Measurements from ENCODE around the gene PTGIS. TPM values are rescaled to one million over a fixed set of nuclear protein-coding genes. Genes with fewer than 3 reads are reported as not detected.
A peak's percentile ranks its signal among the peaks of the same experiment; 100 is the strongest.

PTGIS gene
- polyA plus RNA-seq, 1 donor, result 33.0 TPM

GRCh38 chr20:49496553-49497397, 71.2 kb downstream of the PTGIS start:
- no peak for DNase-seq

GRCh38 chr20:49496043-49496442, 71.9 kb downstream of the PTGIS start:
- no peak for DNase-seq

GRCh38 chr20:49490689-49491088, 77.2 kb downstream of the PTGIS start:
- no peak for DNase-seq

- DNase-seq, result no peak
These were observed 78.2 kb downstream of the PTGIS start for GRCh38 chr20:49489688-49490087.

- DNase-seq, result no peak
These were observed 81.9 kb downstream of the PTGIS start for GRCh38 chr20:49486064-49486463.

- DNase-seq, result no peak
These were observed 82.4 kb downstream of the PTGIS start for GRCh38 chr20:49485563-49485962.

GRCh38 chr20:49484180-49485140, 83.5 kb downstream of the PTGIS start:
- peak; percentile 72 for DNase-seq

- no peak for DNase-seq
These were observed 84.2 kb downstream of the PTGIS start for GRCh38 chr20:49483696-49484123.

GRCh38 chr20:49483018-49483695, 84.8 kb downstream of the PTGIS start:
- DNase-seq, result no peak

GRCh38 chr20:49482621-49483017, 85.3 kb downstream of the PTGIS start, which contains the start of gene KCNB1:
Gene KCNB1 (minus strand): TSS chr20:49482668. CDS start chr20:49482480, 188 bp downstream.
- peak; percentile 84 for DNase-seq

- DNase-seq, result no peak
These were observed 85.8 kb downstream of the PTGIS start for GRCh38 chr20:49482173-49482572.

- no peak for DNase-seq
These were observed 86.8 kb downstream of the PTGIS start for GRCh38 chr20:49481116-49481515.

GRCh38 chr20:49480236-49480635, 87.7 kb downstream of the PTGIS start:
- no peak for DNase-seq

GRCh38 chr20:49479785-49480184, 88.2 kb downstream of the PTGIS start:
- DNase-seq, result no peak

GRCh38 chr20:49478754-49479689, 88.9 kb downstream of the PTGIS start:
- no peak for DNase-seq

- no peak for DNase-seq
These were observed 89.7 kb downstream of the PTGIS start for GRCh38 chr20:49478266-49478665.

- DNase-seq, result no peak
These were observed 90.7 kb downstream of the PTGIS start for GRCh38 chr20:49477200-49477599.

GRCh38 chr20:49476016-49476355, 92.0 kb downstream of the PTGIS start:
- no peak for DNase-seq

GRCh38 chr20:49475292-49476015, 92.5 kb downstream of the PTGIS start:
- no peak for DNase-seq

- DNase-seq, result no peak
These were observed 96.5 kb downstream of the PTGIS start for GRCh38 chr20:49471397-49471796.

All from left kidney (tissue), 2 donors.